ENCODE measurements around the gene EPN3. TPM values are rescaled to one million over a fixed set of nuclear protein-coding genes. Genes with fewer than 3 reads are reported as not detected.

Gene EPN3
- total and polyA plus RNA-seq, 2 experiments from 2014 or later: 2.7 to 11.5 TPM

DNA sequence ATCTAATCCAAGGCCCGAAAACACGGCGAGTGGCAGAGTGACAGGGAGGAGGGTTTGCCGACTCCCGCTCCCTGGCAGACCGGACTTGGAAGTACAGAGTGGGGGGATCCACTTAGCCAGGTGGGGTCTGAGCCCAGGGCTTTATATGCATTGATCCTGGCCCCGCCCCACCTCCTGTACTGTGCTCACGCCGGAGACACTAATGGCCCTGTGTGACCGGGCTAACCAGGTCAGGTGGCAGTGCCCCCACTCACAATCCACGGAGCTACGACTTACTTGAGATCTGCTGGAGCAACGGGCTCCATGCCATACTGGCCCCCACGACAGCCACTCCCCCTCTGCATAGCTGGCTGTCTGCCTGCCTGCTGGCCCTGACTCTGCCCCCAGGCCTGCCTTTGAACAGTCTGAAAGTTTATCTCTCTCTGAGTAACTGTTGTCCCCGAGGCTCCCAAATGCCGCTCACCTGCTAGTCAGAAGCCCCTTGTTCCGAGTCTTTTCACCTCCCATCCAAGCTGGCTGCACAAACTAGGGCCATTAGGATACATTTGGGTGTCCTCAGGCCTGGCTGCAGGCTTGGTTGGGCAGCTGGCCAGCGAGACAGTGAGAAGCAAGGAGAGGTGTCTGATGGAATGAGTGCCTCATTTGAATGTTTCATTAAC, 56.0 kb downstream of the EPN3 start:
- TF ChIP-seq EZH2 (IDR thresholded peaks at IDR 0.05; ENCODE audit: borderline replicate concordance) (no peak), EZH2phosphoT487 (IDR thresholded peaks at IDR 0.05; ENCODE audit: low read depth, severe bottlenecking, unreplicated experiment) (no peak)
- TF ChIP-seq, protein P1, sequence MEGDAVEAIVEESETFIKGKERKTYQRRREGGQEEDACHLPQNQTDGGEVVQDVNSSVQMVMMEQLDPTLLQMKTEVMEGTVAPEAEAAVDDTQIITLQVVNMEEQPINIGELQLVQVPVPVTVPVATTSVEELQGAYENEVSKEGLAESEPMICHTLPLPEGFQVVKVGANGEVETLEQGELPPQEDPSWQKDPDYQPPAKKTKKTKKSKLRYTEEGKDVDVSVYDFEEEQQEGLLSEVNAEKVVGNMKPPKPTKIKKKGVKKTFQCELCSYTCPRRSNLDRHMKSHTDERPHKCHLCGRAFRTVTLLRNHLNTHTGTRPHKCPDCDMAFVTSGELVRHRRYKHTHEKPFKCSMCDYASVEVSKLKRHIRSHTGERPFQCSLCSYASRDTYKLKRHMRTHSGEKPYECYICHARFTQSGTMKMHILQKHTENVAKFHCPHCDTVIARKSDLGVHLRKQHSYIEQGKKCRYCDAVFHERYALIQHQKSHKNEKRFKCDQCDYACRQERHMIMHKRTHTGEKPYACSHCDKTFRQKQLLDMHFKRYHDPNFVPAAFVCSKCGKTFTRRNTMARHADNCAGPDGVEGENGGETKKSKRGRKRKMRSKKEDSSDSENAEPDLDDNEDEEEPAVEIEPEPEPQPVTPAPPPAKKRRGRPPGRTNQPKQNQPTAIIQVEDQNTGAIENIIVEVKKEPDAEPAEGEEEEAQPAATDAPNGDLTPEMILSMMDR (IDR thresholded peaks at IDR 0.05; ENCODE audit: poor library complexity): no peak
- H2AFZ ChIP-seq: no peak overlapping the region

GRCh38 chr17:50589095-50589705, 56.7 kb downstream of the EPN3 start:
- TF ChIP-seq EZH2phosphoT487 (IDR thresholded peaks at IDR 0.05; ENCODE audit: low read depth, severe bottlenecking, unreplicated experiment): no peak
- no peak for TF ChIP-seq EZH2 (IDR thresholded peaks at IDR 0.05; ENCODE audit: borderline replicate concordance)
- TF ChIP-seq, protein P1 (IDR thresholded peaks at IDR 0.05; ENCODE audit: poor library complexity): no peak
- no peaks in the 10 kb centered on the region for H3K36me3 ChIP-seq (replicated peaks; ENCODE audit: insufficient read depth, low read depth)
- 72% methylated on average over 10 of the region's 10 CpGs for WGBS (ENCODE audit: low lambda C conversion rate, missing lambda C conversion rate)
- DNase-seq (ENCODE audit: low spot score): no peak
- no peak overlapping the region for H3K4me2 ChIP-seq
- no peak overlapping the region for H3K27ac ChIP-seq
- H4K20me1 ChIP-seq (ENCODE audit: insufficient read depth, poor library complexity, severe bottlenecking): no peaks in the 10 kb centered on the region
- no peaks in the 10 kb centered on the region for H3K9me2 ChIP-seq (replicated peaks; ENCODE audit: insufficient read depth)
- no peaks in the 10 kb centered on the region for H3K27me3 ChIP-seq
- H3K9me3 ChIP-seq (ENCODE audit: low read depth): no peaks in the 10 kb centered on the region
- no peak overlapping the region for H2AFZ ChIP-seq
- no peaks in the 10 kb centered on the region for H3K79me2 ChIP-seq
- no peak overlapping the region for H3K4me3 ChIP-seq
- peaks cover 35% of the 10 kb centered on the region for H3K4me1 ChIP-seq (ENCODE audit: insufficient read depth)

More for the DNA sequence above, 56.0 kb downstream of the EPN3 start:
- H3K4me2 ChIP-seq: no peak overlapping the region
- H4K20me1 ChIP-seq (ENCODE audit: insufficient read depth, poor library complexity, severe bottlenecking): no peaks in the 10 kb centered on the region
- H3K79me2 ChIP-seq: no peaks in the 10 kb centered on the region
- H3K27me3 ChIP-seq: no peaks in the 10 kb centered on the region
- no peak for DNase-seq (ENCODE audit: low spot score)
- no peaks in the 10 kb centered on the region for H3K9me3 ChIP-seq (ENCODE audit: low read depth)
- peaks cover 33% of the 10 kb centered on the region for H3K4me1 ChIP-seq (ENCODE audit: insufficient read depth)
- 72% methylated on average over 18 of the region's 18 CpGs for WGBS (ENCODE audit: low lambda C conversion rate, missing lambda C conversion rate)
- no peaks in the 10 kb centered on the region for H3K36me3 ChIP-seq (replicated peaks; ENCODE audit: insufficient read depth, low read depth)
- H3K9me2 ChIP-seq (replicated peaks; ENCODE audit: insufficient read depth): no peaks in the 10 kb centered on the region
- H3K4me3 ChIP-seq: no peak overlapping the region
- H3K27ac ChIP-seq: no peak overlapping the region

- Histone ChIP-seq H3K4me1 (ENCODE audit: insufficient read depth) (peaks cover 35% of the 10 kb centered on the region), H3K36me3 (replicated peaks; ENCODE audit: insufficient read depth, low read depth) (no peaks in the 10 kb centered on the region), H3K4me3 (no peak overlapping the region), H4K20me1 (ENCODE audit: insufficient read depth, poor library complexity, severe bottlenecking) (no peaks in the 10 kb centered on the region), H3K27ac (no peak overlapping the region), H3K27me3 (no peaks in the 10 kb centered on the region), H3K9me2 (replicated peaks; ENCODE audit: insufficient read depth) (no peaks in the 10 kb centered on the region), H2AFZ (no peak overlapping the region), H3K4me2 (no peak overlapping the region), H3K79me2 (no peaks in the 10 kb centered on the region), H3K9me3 (ENCODE audit: low read depth) (no peaks in the 10 kb centered on the region)
- WGBS (ENCODE audit: low lambda C conversion rate, missing lambda C conversion rate): 86% methylated on average over 24 of the region's 24 CpGs
- TF ChIP-seq EZH2 (IDR thresholded peaks at IDR 0.05; ENCODE audit: borderline replicate concordance): no peak
- TF ChIP-seq, protein P1 (IDR thresholded peaks at IDR 0.05; ENCODE audit: poor library complexity): no peak
- TF ChIP-seq EZH2phosphoT487 (IDR thresholded peaks at IDR 0.05; ENCODE audit: low read depth, severe bottlenecking, unreplicated experiment): no peak
- no peak for DNase-seq (ENCODE audit: low spot score)
These were observed 58.6 kb downstream of the EPN3 start for GRCh38 chr17:50590946-50591737.
